ENCODE measurements around the gene POU5F2.

POU5F2 gene

DNA sequence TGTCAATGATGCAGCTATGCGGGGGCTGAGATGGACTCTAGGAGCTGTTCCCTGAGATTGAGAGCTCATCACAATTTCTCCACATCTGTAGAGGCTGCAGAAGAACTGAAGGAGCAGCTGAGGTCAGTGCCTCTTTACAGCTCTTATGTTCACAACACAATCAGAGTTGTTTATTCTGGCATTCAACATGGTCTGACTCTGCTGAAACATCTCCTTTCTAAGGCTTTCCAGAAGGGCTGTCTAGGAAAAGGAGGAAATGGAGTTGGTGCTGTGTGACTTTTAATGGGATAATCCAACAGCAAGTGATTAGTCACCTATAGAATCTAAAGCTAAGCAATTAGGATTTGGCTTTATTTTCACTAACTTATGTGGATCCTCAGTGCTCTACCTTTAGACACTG, 6.0 kb downstream of the POU5F2 start:
- Histone ChIP-seq H2BK12ac (ENCODE audit: low read length) (no peak overlapping the region), H3K4me3 (ENCODE audit: low read length in 2 of 2) (no peak overlapping the region), H2AK5ac (ENCODE audit: low read depth, low read length) (no peak overlapping the region), H3K18ac (ENCODE audit: low read length) (no peak overlapping the region), H3K23ac (ENCODE audit: low read depth, low read length, poor library complexity) (no peak overlapping the region), H3K14ac (ENCODE audit: low read length) (no peak overlapping the region), H3K4me2 (ENCODE audit: insufficient read depth, low read length, poor library complexity, severe bottlenecking) (no peak overlapping the region), H3K4ac (ENCODE audit: low read length) (no peak overlapping the region), H3K27ac (replicated peaks; ENCODE audit: low read length) (no peak overlapping the region), H3K9me3 (replicated peaks in 1 of 2; ENCODE audit: control insufficient read depth in 2 of 2, insufficient read depth in 1 of 2, low read depth in 1 of 2, low read length in 2 of 2) (peaks cover 0 to 5% of the 10 kb centered on the region in 2 donors), H3K9ac (ENCODE audit: low read depth, low read length, poor library complexity) (no peak overlapping the region), H2BK15ac (ENCODE audit: low read length) (no peak overlapping the region), H4K8ac (ENCODE audit: low read depth, low read length) (no peak overlapping the region), H2BK120ac (ENCODE audit: low read depth, low read length) (no peak overlapping the region), H3K4me1 (ENCODE audit: control insufficient read depth in 2 of 2, insufficient read depth in 1 of 2, low read depth in 1 of 2, low read length in 2 of 2) (peaks cover 2% of the 10 kb centered on the region in 2 donors), H2BK5ac (ENCODE audit: low read length) (no peak overlapping the region), H3K27me3 (ENCODE audit: control insufficient read depth in 3 of 3, insufficient read depth in 3 of 3, low read depth in 1 of 3, low read length in 3 of 3) (no peaks in the 10 kb centered on the region), H2AFZ (ENCODE audit: low read length) (no peak overlapping the region), H3K79me1 (ENCODE audit: low read depth, low read length) (no peaks in the 10 kb centered on the region), H4K91ac (ENCODE audit: low read depth, low read length, poor library complexity) (no peak overlapping the region), H3K36me3 (replicated peaks in 1 of 2; ENCODE audit: control insufficient read depth in 2 of 2, insufficient read depth in 2 of 2, low read length in 2 of 2) (no peaks in the 10 kb centered on the region)
- WGBS, 2 donors (ENCODE audit: extremely low coverage in 2 of 2, insufficient read length in 2 of 2, insufficient replicate concordance in 1 of 2) = no CpG with 5 or more reads among the region's 1 CpG
- DNase-seq (ENCODE audit: low spot score) = no peak

DNA sequence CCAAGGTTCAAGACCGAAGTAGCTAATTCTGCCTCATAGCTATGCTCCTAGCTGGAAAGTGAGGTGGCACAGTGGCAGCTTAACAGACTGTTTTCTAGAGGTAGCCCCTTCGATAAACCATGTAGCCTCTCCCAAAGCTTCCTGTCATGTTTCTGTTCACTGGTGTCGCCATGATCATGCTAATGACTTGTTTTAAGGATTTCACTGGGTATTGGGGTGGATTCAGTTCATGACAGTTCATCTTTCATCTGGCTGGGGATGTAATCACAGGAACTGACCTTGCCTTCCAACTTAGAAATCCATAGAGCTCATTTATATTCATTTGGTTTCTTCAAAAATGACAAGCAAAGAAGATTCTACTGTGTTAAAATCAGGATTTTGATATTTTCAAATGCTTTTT, 9.4 kb downstream of the POU5F2 start:
- Histone ChIP-seq H3K23ac (ENCODE audit: low read depth, low read length, poor library complexity) (no peak overlapping the region), H3K14ac (ENCODE audit: low read length) (no peak overlapping the region), H2BK120ac (ENCODE audit: low read depth, low read length) (no peak overlapping the region), H3K4me1 (ENCODE audit: control insufficient read depth in 2 of 2, insufficient read depth in 1 of 2, low read depth in 1 of 2, low read length in 2 of 2) (peaks cover 2 to 7% of the 10 kb centered on the region in 2 donors), H2BK5ac (ENCODE audit: low read length) (no peak overlapping the region), H4K91ac (ENCODE audit: low read depth, low read length, poor library complexity) (no peak overlapping the region), H3K79me1 (ENCODE audit: low read depth, low read length) (no peaks in the 10 kb centered on the region), H3K18ac (ENCODE audit: low read length) (no peak overlapping the region), H4K8ac (ENCODE audit: low read depth, low read length) (no peak overlapping the region), H2BK12ac (ENCODE audit: low read length) (no peak overlapping the region), H2AFZ (ENCODE audit: low read length) (no peak overlapping the region), H2BK15ac (ENCODE audit: low read length) (no peak overlapping the region), H3K4me2 (ENCODE audit: insufficient read depth, low read length, poor library complexity, severe bottlenecking) (no peak overlapping the region), H3K27ac (replicated peaks; ENCODE audit: low read length) (no peak overlapping the region), H3K27me3 (ENCODE audit: control insufficient read depth in 3 of 3, insufficient read depth in 3 of 3, low read depth in 1 of 3, low read length in 3 of 3) (no peaks in the 10 kb centered on the region), H3K9ac (ENCODE audit: low read depth, low read length, poor library complexity) (no peak overlapping the region), H3K4ac (ENCODE audit: low read length) (no peak overlapping the region), H3K9me3 (replicated peaks in 1 of 2; ENCODE audit: control insufficient read depth in 2 of 2, insufficient read depth in 1 of 2, low read depth in 1 of 2, low read length in 2 of 2) (no peaks in the 10 kb centered on the region), H3K36me3 (replicated peaks in 1 of 2; ENCODE audit: control insufficient read depth in 2 of 2, insufficient read depth in 2 of 2, low read length in 2 of 2) (no peaks in the 10 kb centered on the region), H3K4me3 (ENCODE audit: low read length in 2 of 2) (no peak overlapping the region), H2AK5ac (ENCODE audit: low read depth, low read length) (no peak overlapping the region)
- WGBS, 2 donors (ENCODE audit: extremely low coverage in 2 of 2, insufficient read length in 2 of 2, insufficient replicate concordance in 1 of 2) = no CpG with 5 or more reads among the region's 3 CpGs
- DNase-seq (ENCODE audit: low spot score) = no peak

DNA sequence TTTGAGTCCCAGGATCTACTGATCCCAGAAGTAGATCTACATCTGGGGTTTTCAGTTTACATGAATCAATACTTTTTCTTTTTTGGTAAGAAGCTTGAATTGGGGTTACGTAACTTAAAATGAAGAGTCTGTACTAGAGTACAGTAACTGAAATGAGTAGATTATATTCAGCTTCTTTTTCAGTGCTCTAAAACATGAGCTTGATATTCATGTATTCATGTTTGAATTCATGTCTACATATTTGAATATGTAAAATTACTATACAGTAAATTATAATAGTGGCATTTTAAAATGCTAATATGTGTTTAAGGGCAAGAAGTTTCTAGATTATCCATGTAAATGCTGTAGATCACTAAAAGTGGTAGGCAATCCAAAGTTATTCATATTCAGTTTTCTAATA, 14.8 kb downstream of the POU5F2 start:
- no peak overlapping the region for H3K4me3 ChIP-seq (ENCODE audit: low read length in 2 of 2)
- no peak overlapping the region for H4K8ac ChIP-seq (ENCODE audit: low read depth, low read length)
- no peak overlapping the region for H3K4ac ChIP-seq (ENCODE audit: low read length)
- no peak overlapping the region for H3K14ac ChIP-seq (ENCODE audit: low read length)
- no peaks in the 10 kb centered on the region for H3K27me3 ChIP-seq (ENCODE audit: control insufficient read depth in 3 of 3, insufficient read depth in 3 of 3, low read depth in 1 of 3, low read length in 3 of 3)
- no peaks in the 10 kb centered on the region for H3K79me1 ChIP-seq (ENCODE audit: low read depth, low read length)
- H2BK5ac ChIP-seq (ENCODE audit: low read length) = no peak overlapping the region
- no peak for DNase-seq (ENCODE audit: low spot score)
- H2BK120ac ChIP-seq (ENCODE audit: low read depth, low read length) = no peak overlapping the region
- no peak overlapping the region for H2AK5ac ChIP-seq (ENCODE audit: low read depth, low read length)
- peaks cover 13 to 18% of the 10 kb centered on the region in 2 donors for H3K4me1 ChIP-seq (ENCODE audit: control insufficient read depth in 2 of 2, insufficient read depth in 1 of 2, low read depth in 1 of 2, low read length in 2 of 2)
- no peak overlapping the region for H2BK15ac ChIP-seq (ENCODE audit: low read length)
- no peaks in the 10 kb centered on the region for H3K9me3 ChIP-seq (replicated peaks in 1 of 2; ENCODE audit: control insufficient read depth in 2 of 2, insufficient read depth in 1 of 2, low read depth in 1 of 2, low read length in 2 of 2)
- no peak overlapping the region for H2BK12ac ChIP-seq (ENCODE audit: low read length)
- peak overlapping the region; percentile 25 for H3K4me2 ChIP-seq (ENCODE audit: insufficient read depth, low read length, poor library complexity, severe bottlenecking)
- H4K91ac ChIP-seq (ENCODE audit: low read depth, low read length, poor library complexity) = no peak overlapping the region
- H3K23ac ChIP-seq (ENCODE audit: low read depth, low read length, poor library complexity) = no peak overlapping the region
- no peak overlapping the region for H2AFZ ChIP-seq (ENCODE audit: low read length)
- peak overlapping the region; percentile 33 for H3K27ac ChIP-seq (replicated peaks; ENCODE audit: low read length)
- no peaks in the 10 kb centered on the region for H3K36me3 ChIP-seq (replicated peaks in 1 of 2; ENCODE audit: control insufficient read depth in 2 of 2, insufficient read depth in 2 of 2, low read length in 2 of 2)
- H3K9ac ChIP-seq (ENCODE audit: low read depth, low read length, poor library complexity) = no peak overlapping the region
- H3K18ac ChIP-seq (ENCODE audit: low read length) = no peak overlapping the region
- WGBS, 2 donors (ENCODE audit: extremely low coverage in 2 of 2, insufficient read length in 2 of 2, insufficient replicate concordance in 1 of 2) = no CpG with 5 or more reads among the region's 1 CpG

DNA sequence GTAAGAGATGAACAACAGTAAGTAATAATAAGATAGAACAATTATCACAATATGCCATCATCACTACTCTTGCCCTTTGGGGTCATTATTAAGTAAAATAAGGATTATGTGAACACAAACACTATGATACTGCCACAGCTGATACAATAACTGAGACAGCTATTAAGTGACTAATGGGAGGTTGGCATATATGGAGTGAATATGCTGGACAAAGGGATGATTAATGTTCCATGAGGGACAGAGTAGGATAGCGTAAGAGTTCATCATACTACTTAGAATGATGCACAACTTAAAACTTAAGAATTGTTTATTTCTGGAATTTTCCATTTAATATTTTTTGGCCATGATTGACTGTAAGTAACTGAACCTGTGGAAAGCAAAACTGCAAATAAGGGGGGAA, 16.6 kb downstream of the POU5F2 start:
- H3K9ac ChIP-seq (ENCODE audit: low read depth, low read length, poor library complexity) = no peak overlapping the region
- H2AK5ac ChIP-seq (ENCODE audit: low read depth, low read length) = no peak overlapping the region
- no peak overlapping the region for H2BK120ac ChIP-seq (ENCODE audit: low read depth, low read length)
- H3K27ac ChIP-seq (replicated peaks; ENCODE audit: low read length) = no peak overlapping the region
- H3K14ac ChIP-seq (ENCODE audit: low read length) = no peak overlapping the region
- no peak overlapping the region for H3K4me2 ChIP-seq (ENCODE audit: insufficient read depth, low read length, poor library complexity, severe bottlenecking)
- peaks cover 13 to 18% of the 10 kb centered on the region in 2 donors for H3K4me1 ChIP-seq (ENCODE audit: control insufficient read depth in 2 of 2, insufficient read depth in 1 of 2, low read depth in 1 of 2, low read length in 2 of 2)
- H3K9me3 ChIP-seq (replicated peaks in 1 of 2; ENCODE audit: control insufficient read depth in 2 of 2, insufficient read depth in 1 of 2, low read depth in 1 of 2, low read length in 2 of 2) = no peaks in the 10 kb centered on the region
- H3K79me1 ChIP-seq (ENCODE audit: low read depth, low read length) = no peaks in the 10 kb centered on the region
- DNase-seq (ENCODE audit: low spot score) = no peak
- no peak overlapping the region for H4K91ac ChIP-seq (ENCODE audit: low read depth, low read length, poor library complexity)
- no peak overlapping the region for H4K8ac ChIP-seq (ENCODE audit: low read depth, low read length)
- H3K27me3 ChIP-seq (ENCODE audit: control insufficient read depth in 3 of 3, insufficient read depth in 3 of 3, low read depth in 1 of 3, low read length in 3 of 3) = no peaks in the 10 kb centered on the region
- no peak overlapping the region for H3K4me3 ChIP-seq (ENCODE audit: low read length in 2 of 2)
- H2BK5ac ChIP-seq (ENCODE audit: low read length) = no peak overlapping the region
- no peak overlapping the region for H2BK15ac ChIP-seq (ENCODE audit: low read length)
- no CpG with 5 or more reads among the region's 1 CpG for WGBS, 2 donors (ENCODE audit: extremely low coverage in 2 of 2, insufficient read length in 2 of 2, insufficient replicate concordance in 1 of 2)
- no peaks in the 10 kb centered on the region for H3K36me3 ChIP-seq (replicated peaks in 1 of 2; ENCODE audit: control insufficient read depth in 2 of 2, insufficient read depth in 2 of 2, low read length in 2 of 2)
- H2AFZ ChIP-seq (ENCODE audit: low read length) = no peak overlapping the region
- H3K23ac ChIP-seq (ENCODE audit: low read depth, low read length, poor library complexity) = no peak overlapping the region
- no peak overlapping the region for H2BK12ac ChIP-seq (ENCODE audit: low read length)
- H3K18ac ChIP-seq (ENCODE audit: low read length) = no peak overlapping the region
- H3K4ac ChIP-seq (ENCODE audit: low read length) = no peak overlapping the region
